A549 (cell line): ENCODE results near the gene C1orf105. TPM values are rescaled to one million over a fixed set of nuclear protein-coding genes. Genes with fewer than 3 reads are reported as not detected.

Experiments
- CBX2 ChIP-seq: fragments of 200-600 bp; sonication (generic); IDR thresholded peaks from 2 replicates; pipeline ENCODE4 v1.6.1; 2016; ENCODE audit warnings: low read depth, mild to moderate bottlenecking, borderline replicate concordance
- CBX8 ChIP-seq: fragments of 200-600 bp; sonication (generic); IDR thresholded peaks from 2 replicates; pipeline ENCODE4 v1.6.1; 2016
- CEBPB ChIP-seq, 2 experiments: fragments of >200 bp in 1 of 2; sonication (Bioruptor Twin) in 1 of 2; formaldehyde crosslinking in 1 of 2; IDR thresholded peaks; 2 replicates each; pipeline ENCODE4 v1.6.1; 2012 to 2016
- CTCF ChIP-seq: fragments of >200 bp; sonication (Bioruptor Twin); formaldehyde crosslinking; IDR thresholded peaks from 3 replicates; pipeline ENCODE4 v1.5.1; 2016
- E2F6 ChIP-seq: IDR thresholded peaks from 2 replicates; pipeline ENCODE4 v1.6.1; 2012; ENCODE audit warnings: low read depth, borderline replicate concordance
- EHMT2 ChIP-seq: fragments of 200-600 bp; sonication (generic); IDR thresholded peaks from 2 replicates; pipeline ENCODE4 v1.6.1; 2016; ENCODE audit warnings: antibody characterized with exemption, low read depth, mild to moderate bottlenecking, moderate library complexity
- EP300 ChIP-seq, 2 experiments: fragments of >200 bp; sonication (Bioruptor Twin); formaldehyde crosslinking; IDR thresholded peaks; 2 replicates in 1 of 2; 3 replicates in 1 of 2; pipeline ENCODE4 v1.6.1; 2016 to 2017
- ESRRA ChIP-seq: fragments of 150-350 bp; IDR thresholded peaks from 2 replicates; pipeline ENCODE4 v1.6.1; 2014; ENCODE audit warnings: mild to moderate bottlenecking, low read length, borderline replicate concordance
- FOSB ChIP-seq: fragments of 250-450 bp; sonication (Bioruptor Pico); IDR thresholded peaks from 2 replicates; pipeline ENCODE4 v1.5.0; 2020; ENCODE audit warnings: mild to moderate bottlenecking, moderate library complexity
- FOSL2 ChIP-seq, 2 experiments: fragments of 450-650 bp in 1 of 2; fragments of >200 bp in 1 of 2; sonication (Bioruptor Twin) in 1 of 2; formaldehyde crosslinking; IDR thresholded peaks; 2 replicates each; pipeline versions ENCODE4 v1.5.0 to v1.6.1; 2016 to 2020; ENCODE audit warnings: mild to moderate bottlenecking in 1 of 2, moderate library complexity in 1 of 2
- GATA3 ChIP-seq: IDR thresholded peaks from 2 replicates; pipeline ENCODE4 v1.6.1; 2012; ENCODE audit warnings: borderline replicate concordance
- HES2 ChIP-seq: fragments of >200 bp; sonication (Bioruptor Twin); formaldehyde crosslinking; IDR thresholded peaks from 2 replicates; pipeline ENCODE4 v1.6.1; 2016
- HEYL ChIP-seq: fragments of 250-450 bp; sonication (Bioruptor Pico); IDR thresholded peaks from 2 replicates; pipeline ENCODE4 v1.8.0; 2021; ENCODE audit warnings: mild to moderate bottlenecking, moderate library complexity
- HOXA7 ChIP-seq: fragments of 250-450 bp; sonication (Bioruptor Pico); IDR thresholded peaks from 2 replicates; pipeline ENCODE4 v1.5.0; 2020; ENCODE audit warnings: mild to moderate bottlenecking, moderate library complexity
- HOXB5 ChIP-seq: fragments of 250-450 bp; sonication (Bioruptor Pico); IDR thresholded peaks from 2 replicates; pipeline ENCODE4 v1.5.0; 2020; ENCODE audit warnings: mild to moderate bottlenecking, moderate library complexity
- JUN ChIP-seq, 2 experiments: fragments of >200 bp; sonication (Bioruptor Twin); formaldehyde crosslinking; IDR thresholded peaks; 2 replicates in 1 of 2; 3 replicates in 1 of 2; pipeline ENCODE4 v1.6.1; 2016 to 2017
- KDM1A ChIP-seq: fragments of 200-600 bp; sonication (generic); IDR thresholded peaks from 2 replicates; pipeline ENCODE4 v1.6.1; 2016; ENCODE audit warnings: low read depth, mild to moderate bottlenecking
- MAFK ChIP-seq: fragments of 450-650 bp; IDR thresholded peaks from 2 replicates; pipeline ENCODE4 v1.6.1; 2014; ENCODE audit not compliant: partially characterized antibody
- MAX ChIP-seq: IDR thresholded peaks from 2 replicates; pipeline ENCODE4 v1.6.1; 2012
- MAZ ChIP-seq: fragments of 150-350 bp; IDR thresholded peaks from 2 replicates; pipeline ENCODE4 v1.6.1; 2014; ENCODE audit warnings: antibody characterized with exemption, low read depth, low read length, borderline replicate concordance
- MYC ChIP-seq: IDR thresholded peaks from 2 replicates; pipeline ENCODE4 v1.6.1; 2012; ENCODE audit warnings: mild to moderate bottlenecking, inconsistent platforms, low read length, improper control_type of control experiment, borderline replicate concordance
- NPAS2 ChIP-seq: fragments of 250-450 bp; sonication (Bioruptor Pico); IDR thresholded peaks from 2 replicates; pipeline ENCODE4 v1.8.0; 2022; ENCODE audit warnings: mild to moderate bottlenecking, moderate library complexity, borderline replicate concordance
- NR3C1 ChIP-seq: fragments of >200 bp; sonication (Bioruptor Twin); formaldehyde crosslinking; IDR thresholded peaks from 3 replicates; pipeline ENCODE4 v1.6.1; 2017
- PHF8 ChIP-seq: fragments of 200-600 bp; sonication (generic); IDR thresholded peaks from 2 replicates; pipeline ENCODE4 v1.6.1; 2016; ENCODE audit warnings: low read depth, mild to moderate bottlenecking, antibody characterized with exemption, moderate library complexity, borderline replicate concordance
- RAD21 ChIP-seq, 2 experiments: fragments of >200 bp in 1 of 2; sonication (Bioruptor Twin) in 1 of 2; formaldehyde crosslinking in 1 of 2; IDR thresholded peaks in 1 of 2; conservative IDR thresholded peaks in 1 of 2; 2 replicates in 1 of 2; 3 replicates in 1 of 2; pipeline ENCODE4 v1.6.1; 2012 to 2018; ENCODE audit warnings: inconsistent platforms in 1 of 2
- RFX5 ChIP-seq: fragments of 450-650 bp; IDR thresholded peaks from 2 replicates; pipeline ENCODE4 v1.7.1; 2014; ENCODE audit warnings: antibody characterized with exemption, mild to moderate bottlenecking, moderate library complexity
- TP53 ChIP-seq: fragments of 250-450 bp; sonication (Bioruptor Pico); IDR thresholded peaks from 2 replicates; pipeline ENCODE4 v1.5.0; 2021; ENCODE audit warnings: mild to moderate bottlenecking, moderate library complexity
- USF2 ChIP-seq: fragments of 450-650 bp; IDR thresholded peaks from 2 replicates; pipeline ENCODE4 v1.6.1; 2014; ENCODE audit warnings: antibody characterized with exemption
- ZNF302 ChIP-seq: fragments of 250-450 bp; sonication (Bioruptor Pico); IDR thresholded peaks from 2 replicates; pipeline ENCODE4 v1.9.0; 2021; ENCODE audit warnings: inconsistent platforms, mild to moderate bottlenecking, moderate library complexity
- polyA plus RNA-seq, 4 experiments: library from polyadenylated mRNA; depleted of rRNA in 3 of 4; stranded (reverse); fragments of >200 nt; fragmentation: RNase III in 1 of 4; extraction: RNeasy Plus Mini Kit Qiagen cat#74134 plus additional on column Dnase treatment in 1 of 4; gene quantifications; 2 replicates in 3 of 4; 3 replicates in 1 of 4; pipeline ENCODE4 v1.2.3, GENCODE V29; 2011 to 2017

C1orf105 gene
- polyA plus RNA-seq, 2 of the 4 experiments (the other 2 are of a cell fraction), result 0.40 TPM; not detected in 1

DNA sequence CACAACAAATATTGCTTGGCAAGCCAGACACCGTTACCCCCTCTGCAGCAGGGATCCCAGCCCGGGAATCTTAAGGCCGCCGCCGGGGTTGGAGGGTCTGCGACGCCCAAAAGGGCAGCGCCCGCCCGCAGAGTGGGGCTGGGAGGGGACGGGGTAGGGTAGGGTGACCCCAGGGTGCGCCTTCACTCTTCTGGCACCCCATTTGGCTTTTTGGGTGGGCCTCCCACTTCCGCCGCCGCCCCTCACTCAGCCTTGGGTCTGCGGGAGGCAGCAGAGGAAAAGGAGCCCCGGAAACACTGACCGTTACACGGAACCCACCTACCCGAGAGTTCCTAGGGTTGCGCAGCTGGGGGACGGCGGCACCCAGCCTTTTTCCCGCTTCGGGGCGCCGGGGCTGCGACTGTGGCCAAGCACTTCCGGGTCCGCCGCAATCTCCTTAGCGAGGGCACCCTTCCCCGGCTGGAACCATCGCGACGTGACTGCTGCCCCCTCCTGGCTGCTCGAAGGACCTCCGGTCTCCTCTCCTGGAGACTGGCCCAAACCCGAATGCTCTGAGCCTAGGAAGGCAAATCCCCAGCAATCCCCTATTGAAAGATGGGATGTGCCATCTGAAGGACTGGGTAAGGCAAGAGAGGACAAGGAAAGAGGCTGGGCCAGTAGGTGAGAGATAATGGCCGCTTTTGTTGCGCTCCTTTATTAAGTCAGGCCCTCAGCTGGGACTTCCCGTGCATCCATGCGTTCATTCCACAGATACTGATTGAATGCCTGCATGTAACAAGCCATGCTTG lies 23.4 kb downstream of the C1orf105 start, which contains the start of gene PIGC (continued):
- TF ChIP-seq HOXB5 (CRISPR knock-in tag) (no peak; the same call in 1 of the 2 replicates), MAZ (no peak), CBX2 (no peak), JUN (IDR thresholded peaks at IDR 0.05) (peak; percentile 58 to 89; a peak in 2 of 5 replicates), TP53 (CRISPR knock-in tag) (no peak), CTCF (peak; percentile 79), HOXA7 (CRISPR knock-in tag) (no peak), CBX8 (no peak), MAX (peak; percentile 75), KDM1A (no peak), HES2 (no peak), E2F6 (peak; percentile 83), GATA3 (peak; percentile 50), CEBPB (IDR thresholded peaks at IDR 0.05) (0 out of 4 replicates have a peak, but pooled peaks of 1 of the 2 experiments have one; percentile 15), PHF8 (peak; percentile 88), HEYL (CRISPR knock-in tag) (no peak), MAFK (no peak), MYC (no peak), FOSB (CRISPR knock-in tag) (no peak), EHMT2 (no peak), USF2 (no peak), FOSL2 (IDR thresholded peaks at IDR 0.05) (no peak), FOSL2 (CRISPR knock-in tag; IDR thresholded peaks at IDR 0.05) (no peak), NPAS2 (CRISPR knock-in tag) (no peak), NR3C1 (no peak), RAD21 (conservative IDR thresholded peaks at IDR 0.05 in 1 of 2, IDR thresholded peaks at IDR 0.05 in 1 of 2) (peak; percentile 69 to 70), EP300 (IDR thresholded peaks at IDR 0.05) (no peak), RFX5 (0 out of 2 replicates have a peak, but pooled peaks have one; percentile 18), ESRRA (no peak), ZNF302 (no peak)
